Cardiac muscle cell (in vitro differentiated cells and primary cell): ENCODE results near the gene SLC35E1. TPM values are rescaled to one million over a fixed set of nuclear protein-coding genes. Genes with fewer than 3 reads are reported as not detected.

Source experiments
- DNase-seq, 2 donors: peaks; one replicate each; pipeline versions ENCODE4 v3.0.0 to v3.0.0-alpha.2; 2010 to 2017; ENCODE audit warnings: low read depth in 1 of 2, low spot score in 1 of 2
- H3K27ac ChIP-seq: fragments of 200-600 bp; sonication (generic); 2 replicates; pipeline ENCODE4 v1.5.1; 2016
- H3K27me3 ChIP-seq: fragments of 200-600 bp; sonication (generic); 2 replicates; pipeline ENCODE4 v1.6.0; 2016; ENCODE audit warnings: control low read depth
- H3K36me3 ChIP-seq: fragments of 200-600 bp; sonication (generic); 2 replicates; pipeline ENCODE4 v1.5.1; 2016; ENCODE audit warnings: control low read depth
- H3K4me1 ChIP-seq: fragments of 200-600 bp; sonication (generic); 2 replicates; pipeline ENCODE4 v1.8.1; 2017; ENCODE audit warnings: low read depth, mild to moderate bottlenecking, mixed run types
- H3K4me3 ChIP-seq: fragments of 200-600 bp; sonication (generic); 2 replicates; pipeline ENCODE4 v1.5.1; 2016; ENCODE audit warnings: mild to moderate bottlenecking
- H3K9me3 ChIP-seq: fragments of 200-600 bp; sonication (generic); 2 replicates; pipeline ENCODE4 v1.5.1; 2017; ENCODE audit warnings: low read depth, mild to moderate bottlenecking, control low read depth
- polyA plus RNA-seq: library from polyadenylated mRNA; unstranded; fragments of >200 nt; fragmentation: Nextera tagmentation; extraction: Ambion mirVana; gene quantifications from 2 replicates; pipeline ENCODE4 v1.2.1, GENCODE V29; 2016
- total RNA-seq: library from RNA; depleted of rRNA; stranded (reverse); fragments of >200 nt; gene quantifications from 2 replicates; pipeline ENCODE4 v1.2.3, GENCODE V29; 2016
- TF ChIP-seq, protein P1 (sequence below): IDR thresholded peaks from 2 replicates; pipeline ENCODE4 v1.5.1; 2012; ENCODE audit warnings: low read depth, mild to moderate bottlenecking, low read length

Gene SLC35E1
- total and polyA plus RNA-seq, 2 experiments from 2014 or later: 22.5 to 29.7 TPM

DNA sequence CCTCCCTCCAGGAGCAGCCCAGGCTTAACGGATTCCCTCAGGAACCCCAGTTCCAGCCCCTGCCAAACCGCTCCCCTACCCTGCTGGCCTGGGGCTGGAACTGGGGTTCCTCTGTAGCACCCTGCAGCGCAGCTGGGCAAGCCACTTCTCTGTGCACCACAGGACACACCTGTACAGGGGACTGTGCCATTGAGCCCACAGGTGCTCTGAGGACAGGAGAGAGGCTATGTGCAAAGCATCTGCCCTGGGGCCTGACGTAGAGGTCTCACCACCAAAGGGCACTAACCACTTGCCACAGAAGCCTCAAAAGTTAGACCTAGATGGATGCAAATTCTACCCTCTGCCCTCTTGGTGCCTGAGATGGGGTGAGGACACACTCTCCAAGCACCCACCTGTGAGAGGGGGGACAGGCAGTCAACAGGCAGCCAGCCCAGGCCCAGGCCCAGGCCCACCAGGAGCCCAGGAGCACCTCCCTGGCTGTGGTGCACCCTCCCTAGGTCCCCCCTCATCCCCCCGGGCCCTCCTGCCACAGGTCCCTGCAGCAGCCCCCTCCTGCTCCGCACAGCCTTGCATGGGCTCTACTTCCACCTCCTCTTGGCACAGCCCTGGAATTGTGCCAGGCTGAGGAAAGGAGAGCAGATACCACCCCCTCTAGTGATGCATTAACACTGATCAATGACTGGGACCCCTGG lies 27.6 kb upstream of the SLC35E1 start:
- DNase-seq: no peak
- H3K27me3 ChIP-seq: no peaks in the 10 kb centered on the region
- no peaks in the 10 kb centered on the region for H3K9me3 ChIP-seq
- H3K4me1 ChIP-seq: peaks cover 16% of the 10 kb centered on the region
- no peaks in the 10 kb centered on the region for H3K36me3 ChIP-seq
- TF ChIP-seq, protein P1, sequence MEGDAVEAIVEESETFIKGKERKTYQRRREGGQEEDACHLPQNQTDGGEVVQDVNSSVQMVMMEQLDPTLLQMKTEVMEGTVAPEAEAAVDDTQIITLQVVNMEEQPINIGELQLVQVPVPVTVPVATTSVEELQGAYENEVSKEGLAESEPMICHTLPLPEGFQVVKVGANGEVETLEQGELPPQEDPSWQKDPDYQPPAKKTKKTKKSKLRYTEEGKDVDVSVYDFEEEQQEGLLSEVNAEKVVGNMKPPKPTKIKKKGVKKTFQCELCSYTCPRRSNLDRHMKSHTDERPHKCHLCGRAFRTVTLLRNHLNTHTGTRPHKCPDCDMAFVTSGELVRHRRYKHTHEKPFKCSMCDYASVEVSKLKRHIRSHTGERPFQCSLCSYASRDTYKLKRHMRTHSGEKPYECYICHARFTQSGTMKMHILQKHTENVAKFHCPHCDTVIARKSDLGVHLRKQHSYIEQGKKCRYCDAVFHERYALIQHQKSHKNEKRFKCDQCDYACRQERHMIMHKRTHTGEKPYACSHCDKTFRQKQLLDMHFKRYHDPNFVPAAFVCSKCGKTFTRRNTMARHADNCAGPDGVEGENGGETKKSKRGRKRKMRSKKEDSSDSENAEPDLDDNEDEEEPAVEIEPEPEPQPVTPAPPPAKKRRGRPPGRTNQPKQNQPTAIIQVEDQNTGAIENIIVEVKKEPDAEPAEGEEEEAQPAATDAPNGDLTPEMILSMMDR: no peak
- no peak overlapping the region for H3K4me3 ChIP-seq
- peak overlapping the region; percentile 58 for H3K27ac ChIP-seq

DNA sequence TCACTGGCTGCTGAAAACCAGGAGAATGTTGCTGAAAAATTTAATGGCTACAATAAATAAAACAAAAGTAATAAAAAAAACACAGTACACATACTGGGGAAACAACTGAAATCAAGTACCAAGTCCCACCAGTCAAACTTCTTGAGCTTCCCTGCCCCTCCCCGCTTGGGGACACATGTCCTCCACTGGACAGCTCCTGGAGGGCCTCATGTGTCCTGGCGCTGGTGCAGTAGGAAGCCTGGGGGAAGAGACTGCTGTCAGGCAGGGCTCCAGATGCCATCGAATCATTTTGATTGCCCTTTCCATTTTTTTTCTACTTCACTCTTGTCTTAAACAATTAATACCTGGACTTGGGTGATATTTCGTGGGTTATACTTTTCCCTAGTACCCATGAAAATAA lies 26.6 kb upstream of the SLC35E1 start:
- Histone ChIP-seq H3K4me3 (no peak overlapping the region), H3K27ac (peak overlapping the region; percentile 58), H3K27me3 (no peaks in the 10 kb centered on the region), H3K4me1 (peaks cover 16% of the 10 kb centered on the region), H3K36me3 (no peaks in the 10 kb centered on the region), H3K9me3 (no peaks in the 10 kb centered on the region)
- DNase-seq: peak in 1 of 2 donors; percentile 57
- TF ChIP-seq, protein P1: no peak

DNA sequence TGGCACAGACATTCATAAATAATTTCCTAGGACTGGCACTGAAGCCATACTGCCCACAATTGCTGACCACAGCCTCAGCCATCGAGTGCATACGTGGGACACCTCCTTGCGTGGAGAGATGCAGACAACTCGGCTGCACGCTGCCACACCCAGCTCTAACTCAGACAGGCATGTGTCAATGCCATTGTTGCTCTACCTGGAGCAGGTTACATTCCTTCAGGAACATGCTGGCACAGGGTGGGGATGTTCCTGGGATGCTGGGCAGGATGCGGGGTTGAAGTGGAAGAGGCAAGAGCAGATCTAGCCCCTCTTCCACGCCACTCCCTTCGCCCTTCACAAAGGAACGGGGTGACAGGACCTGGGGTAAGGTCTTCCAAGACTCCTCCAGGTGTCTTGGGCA lies 24.2 kb upstream of the SLC35E1 start:
- DNase-seq: no peak
- Histone ChIP-seq H3K27me3 (no peaks in the 10 kb centered on the region), H3K9me3 (no peaks in the 10 kb centered on the region), H3K36me3 (no peaks in the 10 kb centered on the region), H3K4me3 (no peak overlapping the region), H3K27ac (no peak overlapping the region), H3K4me1 (peaks cover 16% of the 10 kb centered on the region)
- TF ChIP-seq, protein P1: no peak

DNA sequence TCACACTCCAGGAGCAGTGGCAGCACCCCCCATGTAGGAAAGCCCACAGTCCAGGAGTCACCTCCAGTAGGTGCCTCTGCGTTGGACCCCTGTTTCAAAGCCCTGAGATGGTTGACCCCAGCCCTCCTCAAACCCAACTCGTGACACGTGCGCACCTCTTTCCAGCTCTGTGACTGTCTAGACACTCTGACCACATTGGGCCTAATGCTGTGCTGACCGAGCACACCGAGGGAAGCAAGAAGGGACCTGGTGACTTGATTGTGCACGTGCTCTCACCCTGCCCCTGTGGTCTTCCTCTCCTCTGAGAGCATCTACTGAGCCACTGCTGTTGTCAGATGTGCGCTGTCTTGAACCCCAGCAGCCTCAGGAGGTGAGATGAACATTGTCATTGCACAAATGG lies 22.9 kb upstream of the SLC35E1 start:
- no peak overlapping the region for H3K27ac ChIP-seq
- TF ChIP-seq, protein P1: no peak
- no peaks in the 10 kb centered on the region for H3K9me3 ChIP-seq
- H3K27me3 ChIP-seq: no peaks in the 10 kb centered on the region
- DNase-seq: no peak
- H3K4me3 ChIP-seq: no peak overlapping the region
- no peaks in the 10 kb centered on the region for H3K36me3 ChIP-seq
- peaks cover 20% of the 10 kb centered on the region for H3K4me1 ChIP-seq

DNA sequence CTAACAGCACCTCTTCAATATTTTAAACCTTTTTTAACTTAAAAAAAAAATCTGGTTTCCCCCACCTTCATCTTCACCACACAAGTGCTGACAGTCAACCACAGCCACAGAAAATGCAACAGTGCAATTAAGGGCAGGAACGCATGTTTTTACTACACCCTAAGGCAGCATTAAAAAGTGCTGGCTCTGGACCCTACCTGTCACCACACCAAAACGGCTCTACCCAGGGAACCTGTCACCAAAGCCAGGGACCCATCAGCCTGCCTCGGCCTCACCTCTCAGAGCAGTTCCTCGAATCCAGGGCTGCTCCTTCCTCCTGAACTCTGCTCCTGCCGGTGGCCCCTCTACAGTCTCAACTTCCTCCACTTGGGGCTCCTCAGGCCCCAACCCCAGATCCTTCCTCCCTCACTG lies 22.5 kb upstream of the SLC35E1 start:
- no peaks in the 10 kb centered on the region for H3K9me3 ChIP-seq
- TF ChIP-seq, protein P1: no peak
- no peaks in the 10 kb centered on the region for H3K27me3 ChIP-seq
- no peaks in the 10 kb centered on the region for H3K36me3 ChIP-seq
- no peak overlapping the region for H3K4me3 ChIP-seq
- H3K27ac ChIP-seq: no peak overlapping the region
- DNase-seq: no peak
- H3K4me1 ChIP-seq: peaks cover 23% of the 10 kb centered on the region
